ENCODE results near the gene SNRPD1.
"Not testable (repeated sequence)": the region's sequence is repeated elsewhere in the genome, so short reads cannot be mapped to it uniquely, and the experiment has no call there.

SNRPD1 gene

DNA sequence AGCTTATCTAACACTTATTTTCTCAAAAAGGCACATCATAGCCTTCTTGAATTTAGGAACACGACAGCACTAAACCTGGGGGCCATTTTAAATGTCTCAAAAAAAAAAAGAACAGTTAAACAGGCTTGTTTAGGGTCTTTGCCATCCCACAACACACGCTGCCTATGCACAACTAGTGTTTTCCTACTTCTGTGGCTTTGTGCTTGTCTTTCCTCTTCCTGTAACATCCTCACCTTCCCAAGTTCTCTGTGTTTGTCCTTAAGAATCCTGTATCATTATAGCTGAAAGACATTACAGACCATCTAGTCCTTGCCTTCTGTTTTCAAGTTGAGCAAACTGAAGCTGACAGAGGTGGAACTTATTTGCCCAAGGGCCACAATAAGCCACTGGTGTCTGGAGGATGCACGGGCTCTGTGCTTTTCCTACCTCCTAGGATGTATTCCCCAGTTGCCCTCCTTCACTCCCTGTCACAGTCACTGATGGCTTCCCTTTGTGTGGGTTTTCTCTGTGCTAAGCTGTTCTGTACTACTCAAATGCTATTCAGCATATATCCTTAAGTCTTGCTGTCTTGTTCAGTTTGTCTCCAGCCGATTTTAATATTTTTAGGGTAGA lies 22.6 kb downstream of the SNRPD1 start:
- no peak for FAIRE-seq

GRCh38 chr18:21636769-21637168 lies 24.7 kb downstream of the SNRPD1 start:
- DNase-seq (ENCODE audit: insufficient read length, low spot score) (no peak), FAIRE-seq (no peak)

More for the DNA sequence above, 22.6 kb downstream of the SNRPD1 start:
- no peak for DNase-seq (ENCODE audit: insufficient read length, low spot score)

GRCh38 chr18:21638822-21639221 lies 26.7 kb downstream of the SNRPD1 start:
- no peak for FAIRE-seq
- no peak for DNase-seq (ENCODE audit: insufficient read length, low spot score)

DNA sequence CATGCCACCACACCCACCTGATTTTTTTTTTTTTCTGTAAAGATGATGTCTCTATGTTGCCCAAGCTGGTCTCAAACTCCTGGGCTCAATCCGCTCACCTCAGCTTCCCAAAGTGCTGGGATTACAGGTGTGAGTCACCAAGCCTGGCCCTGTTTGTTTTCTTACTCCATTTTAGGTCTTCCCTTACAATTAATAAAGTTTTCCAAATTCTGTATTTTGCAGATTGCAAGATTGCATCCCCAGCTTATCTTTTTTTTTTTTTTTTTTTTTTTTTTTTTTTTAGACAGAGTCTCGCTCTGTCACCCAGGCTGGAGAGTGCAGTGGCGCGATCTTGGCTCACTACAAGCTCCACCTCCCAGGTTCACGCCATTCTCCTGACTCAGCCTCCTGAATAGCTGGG lies 28.3 kb downstream of the SNRPD1 start:
- DNase-seq (ENCODE audit: insufficient read length, low spot score); FAIRE-seq: not testable (repeated sequence)

GRCh38 chr18:21650311-21650710 lies 38.2 kb downstream of the SNRPD1 start:
- no peak for FAIRE-seq
- DNase-seq (ENCODE audit: insufficient read length, low spot score): no peak

- DNase-seq (ENCODE audit: insufficient read length, low spot score): no peak
- no peak for FAIRE-seq
These were observed 40.0 kb downstream of the SNRPD1 start for GRCh38 chr18:21652073-21652472.

DNA sequence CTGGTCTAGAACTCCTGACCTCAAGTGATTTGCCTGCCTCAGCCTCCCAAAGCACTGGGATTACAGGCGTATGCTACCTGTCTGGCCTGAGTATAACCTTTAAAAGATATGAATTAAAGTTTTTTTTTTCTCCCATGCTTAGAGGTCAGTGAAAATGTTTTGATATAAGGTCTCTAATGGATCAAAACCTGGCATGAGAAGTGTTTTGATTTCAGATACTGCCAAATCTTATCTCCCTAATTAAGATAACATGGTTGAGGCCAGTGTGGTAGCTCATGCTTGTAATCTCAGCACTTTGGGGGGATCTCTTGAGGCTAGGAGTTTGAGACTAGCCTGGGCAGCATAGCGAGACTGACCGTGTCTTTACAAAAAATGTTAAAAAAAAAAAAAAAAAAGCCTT lies 41.2 kb downstream of the SNRPD1 start:
- FAIRE-seq (no peak), DNase-seq (ENCODE audit: insufficient read length, low spot score) (no peak)

- DNase-seq (ENCODE audit: insufficient read length, low spot score): no peak
- no peak for FAIRE-seq
These were observed 44.3 kb downstream of the SNRPD1 start for GRCh38 chr18:21656402-21656801.

- no peak for FAIRE-seq
These were observed 48.0 kb downstream of the SNRPD1 start for GRCh38 chr18:21660078-21660477.

GRCh38 chr18:21662581-21662980 lies 50.5 kb downstream of the SNRPD1 start:
- FAIRE-seq (no peak), DNase-seq (ENCODE audit: insufficient read length, low spot score) (no peak)

More at GRCh38 chr18:21660078-21660477, 48.0 kb downstream of the SNRPD1 start:
- DNase-seq (ENCODE audit: insufficient read length, low spot score): no peak

GRCh38 chr18:21663578-21663977 lies 51.5 kb downstream of the SNRPD1 start:
- DNase-seq (ENCODE audit: insufficient read length, low spot score): no peak
- FAIRE-seq: no peak

- no peak for FAIRE-seq
- DNase-seq (ENCODE audit: insufficient read length, low spot score): no peak
These were observed 52.0 kb downstream of the SNRPD1 start for GRCh38 chr18:21664069-21664468.

DNA sequence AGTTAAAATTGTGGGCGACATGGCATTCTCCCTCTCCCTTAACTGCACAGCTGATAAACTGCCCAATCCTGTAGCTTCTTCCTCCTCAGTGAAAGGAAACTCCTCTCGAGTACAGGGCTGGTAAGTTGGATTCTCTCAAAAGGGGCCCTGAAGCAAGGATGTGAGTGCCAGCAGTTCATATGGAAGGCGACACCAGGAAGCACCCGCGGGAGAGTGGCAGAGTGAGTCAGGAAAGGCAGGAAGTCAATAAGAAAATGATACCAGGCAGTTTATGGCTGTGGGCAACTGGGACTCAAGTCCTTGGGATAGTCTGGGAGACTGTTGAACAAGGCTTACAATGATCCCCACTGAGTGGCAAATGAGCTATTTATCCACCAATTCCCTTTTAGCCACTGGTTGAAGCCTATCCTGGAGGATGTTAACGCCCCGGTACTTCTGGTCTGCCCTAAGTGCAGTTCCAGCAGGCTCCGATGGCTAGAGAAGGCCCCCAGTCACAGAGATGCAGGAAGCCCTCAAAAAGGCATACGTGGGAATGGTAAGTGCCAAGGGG lies 57.7 kb downstream of the SNRPD1 start:
- DNase-seq (ENCODE audit: insufficient read length, low spot score) (no peak), FAIRE-seq (no peak)

- FAIRE-seq: no peak
- DNase-seq (ENCODE audit: insufficient read length, low spot score): no peak
These were observed 60.6 kb downstream of the SNRPD1 start for GRCh38 chr18:21672521-21673267.

DNA sequence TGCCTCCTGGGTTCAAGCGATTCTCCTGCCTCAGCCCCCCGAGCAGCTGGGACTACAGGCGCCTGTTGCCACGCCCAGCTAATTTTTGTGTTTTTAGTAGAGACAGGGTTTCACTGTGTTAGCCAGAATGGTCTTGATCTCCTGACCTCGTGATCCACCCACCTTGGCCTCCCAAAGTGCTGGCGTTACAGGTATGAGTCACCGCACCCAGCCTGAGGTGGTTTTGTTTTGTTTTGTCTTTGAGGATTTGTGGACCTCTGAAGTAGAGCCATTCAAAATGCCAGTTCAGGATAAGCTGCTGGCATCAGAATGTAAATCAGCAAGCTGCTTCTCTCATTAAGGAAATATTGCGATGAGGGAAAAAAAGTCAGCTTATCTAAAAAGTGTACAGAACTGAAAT lies 63.2 kb downstream of the SNRPD1 start:
- FAIRE-seq; DNase-seq (ENCODE audit: insufficient read length, low spot score): not testable (repeated sequence)

GRCh38 chr18:21678859-21679258 lies 66.7 kb downstream of the SNRPD1 start:
- DNase-seq (ENCODE audit: insufficient read length, low spot score) (no peak), FAIRE-seq (peak; percentile 14)

GRCh38 chr18:21680161-21680560 lies 68.0 kb downstream of the SNRPD1 start:
- DNase-seq (ENCODE audit: insufficient read length, low spot score) (no peak), FAIRE-seq (no peak)

DNA sequence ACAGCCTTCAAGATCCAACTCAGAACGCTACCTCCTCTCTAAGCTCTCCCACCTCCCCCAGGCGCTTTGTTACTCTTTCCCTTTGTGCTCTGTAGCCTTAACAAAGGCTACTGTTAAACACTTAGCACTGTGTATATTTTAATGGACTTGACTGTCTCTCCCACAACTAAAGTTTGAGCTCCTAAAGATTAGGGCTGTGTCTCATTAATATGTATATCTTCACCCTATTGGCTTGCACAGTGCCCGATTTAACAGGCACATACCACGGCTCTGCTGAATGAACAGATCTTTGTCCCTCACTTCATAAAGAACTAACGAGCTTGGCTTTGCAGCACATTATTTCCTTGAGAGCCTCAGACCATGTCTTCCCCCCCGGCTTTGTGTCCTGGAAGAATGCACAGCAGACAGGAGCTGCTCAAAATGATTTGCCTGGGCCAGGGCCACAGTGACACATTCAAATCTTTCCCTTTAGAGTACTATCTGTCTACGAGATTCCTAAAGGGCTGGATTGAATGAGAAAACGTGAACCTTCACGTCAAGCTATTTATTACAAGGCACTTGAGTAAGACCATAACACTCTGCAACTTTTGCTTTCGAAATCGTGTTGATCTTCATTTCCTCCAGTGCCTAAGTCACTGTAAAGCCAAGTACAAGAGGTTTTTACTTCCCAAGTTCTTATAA lies 70.4 kb downstream of the SNRPD1 start:
- peak; percentile 21 for DNase-seq (ENCODE audit: insufficient read length, low spot score)
- FAIRE-seq: peak; percentile 81
